ENCODE results near the gene PPP4R3A.

DNA sequence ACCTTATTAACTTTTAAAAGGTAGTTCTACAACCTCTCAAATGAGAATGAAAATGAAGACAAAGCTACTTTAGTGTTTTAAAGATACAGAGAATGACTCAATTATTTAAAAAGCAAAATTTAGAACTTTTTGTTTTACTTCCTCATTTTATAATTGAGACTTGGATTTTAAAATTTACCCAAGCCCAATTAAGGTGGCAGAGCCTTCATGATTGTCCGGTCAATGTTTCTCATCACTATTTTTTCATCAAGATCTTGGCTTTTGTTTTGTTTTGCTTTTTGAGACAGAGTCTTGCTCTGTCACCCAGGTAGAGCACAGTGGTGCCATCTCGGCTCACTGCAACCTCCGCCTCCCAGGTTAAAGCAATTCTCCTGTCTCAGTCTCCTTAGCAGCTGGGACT lies 32.7 kb downstream of the PPP4R3A start:
- TF ChIP-seq, protein P1, sequence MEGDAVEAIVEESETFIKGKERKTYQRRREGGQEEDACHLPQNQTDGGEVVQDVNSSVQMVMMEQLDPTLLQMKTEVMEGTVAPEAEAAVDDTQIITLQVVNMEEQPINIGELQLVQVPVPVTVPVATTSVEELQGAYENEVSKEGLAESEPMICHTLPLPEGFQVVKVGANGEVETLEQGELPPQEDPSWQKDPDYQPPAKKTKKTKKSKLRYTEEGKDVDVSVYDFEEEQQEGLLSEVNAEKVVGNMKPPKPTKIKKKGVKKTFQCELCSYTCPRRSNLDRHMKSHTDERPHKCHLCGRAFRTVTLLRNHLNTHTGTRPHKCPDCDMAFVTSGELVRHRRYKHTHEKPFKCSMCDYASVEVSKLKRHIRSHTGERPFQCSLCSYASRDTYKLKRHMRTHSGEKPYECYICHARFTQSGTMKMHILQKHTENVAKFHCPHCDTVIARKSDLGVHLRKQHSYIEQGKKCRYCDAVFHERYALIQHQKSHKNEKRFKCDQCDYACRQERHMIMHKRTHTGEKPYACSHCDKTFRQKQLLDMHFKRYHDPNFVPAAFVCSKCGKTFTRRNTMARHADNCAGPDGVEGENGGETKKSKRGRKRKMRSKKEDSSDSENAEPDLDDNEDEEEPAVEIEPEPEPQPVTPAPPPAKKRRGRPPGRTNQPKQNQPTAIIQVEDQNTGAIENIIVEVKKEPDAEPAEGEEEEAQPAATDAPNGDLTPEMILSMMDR (IDR thresholded peaks at IDR 0.05; ENCODE audit: insufficient read depth, low read length), result no peak
- TF ChIP-seq, protein P2, sequence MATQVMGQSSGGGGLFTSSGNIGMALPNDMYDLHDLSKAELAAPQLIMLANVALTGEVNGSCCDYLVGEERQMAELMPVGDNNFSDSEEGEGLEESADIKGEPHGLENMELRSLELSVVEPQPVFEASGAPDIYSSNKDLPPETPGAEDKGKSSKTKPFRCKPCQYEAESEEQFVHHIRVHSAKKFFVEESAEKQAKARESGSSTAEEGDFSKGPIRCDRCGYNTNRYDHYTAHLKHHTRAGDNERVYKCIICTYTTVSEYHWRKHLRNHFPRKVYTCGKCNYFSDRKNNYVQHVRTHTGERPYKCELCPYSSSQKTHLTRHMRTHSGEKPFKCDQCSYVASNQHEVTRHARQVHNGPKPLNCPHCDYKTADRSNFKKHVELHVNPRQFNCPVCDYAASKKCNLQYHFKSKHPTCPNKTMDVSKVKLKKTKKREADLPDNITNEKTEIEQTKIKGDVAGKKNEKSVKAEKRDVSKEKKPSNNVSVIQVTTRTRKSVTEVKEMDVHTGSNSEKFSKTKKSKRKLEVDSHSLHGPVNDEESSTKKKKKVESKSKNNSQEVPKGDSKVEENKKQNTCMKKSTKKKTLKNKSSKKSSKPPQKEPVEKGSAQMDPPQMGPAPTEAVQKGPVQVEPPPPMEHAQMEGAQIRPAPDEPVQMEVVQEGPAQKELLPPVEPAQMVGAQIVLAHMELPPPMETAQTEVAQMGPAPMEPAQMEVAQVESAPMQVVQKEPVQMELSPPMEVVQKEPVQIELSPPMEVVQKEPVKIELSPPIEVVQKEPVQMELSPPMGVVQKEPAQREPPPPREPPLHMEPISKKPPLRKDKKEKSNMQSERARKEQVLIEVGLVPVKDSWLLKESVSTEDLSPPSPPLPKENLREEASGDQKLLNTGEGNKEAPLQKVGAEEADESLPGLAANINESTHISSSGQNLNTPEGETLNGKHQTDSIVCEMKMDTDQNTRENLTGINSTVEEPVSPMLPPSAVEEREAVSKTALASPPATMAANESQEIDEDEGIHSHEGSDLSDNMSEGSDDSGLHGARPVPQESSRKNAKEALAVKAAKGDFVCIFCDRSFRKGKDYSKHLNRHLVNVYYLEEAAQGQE (IDR thresholded peaks at IDR 0.05; ENCODE audit: insufficient replicate concordance, low read depth), result no peak

Data from HL-60 (cell line).